GM18505 (cell line): ENCODE results near the gene TEAD4.
"Not testable (repeated sequence)": the region's sequence is repeated elsewhere in the genome, so short reads cannot be mapped to it uniquely, and the experiment has no call there.

Experiments used
- ATAC-seq: cut with Tn5 transposase; IDR thresholded peaks from one replicate; pipeline ENCODE4 v1.9.1; 2021; ENCODE audit not compliant: unreplicated experiment
- POLR2A ChIP-seq: IDR thresholded peaks from 4 replicates; pipeline ENCODE4 v1.6.1; 2011; ENCODE audit warnings: borderline replicate concordance; ENCODE audit not compliant: insufficient read depth, insufficient read length; ENCODE audit errors: extremely low read depth

The TEAD4 gene

DNA sequence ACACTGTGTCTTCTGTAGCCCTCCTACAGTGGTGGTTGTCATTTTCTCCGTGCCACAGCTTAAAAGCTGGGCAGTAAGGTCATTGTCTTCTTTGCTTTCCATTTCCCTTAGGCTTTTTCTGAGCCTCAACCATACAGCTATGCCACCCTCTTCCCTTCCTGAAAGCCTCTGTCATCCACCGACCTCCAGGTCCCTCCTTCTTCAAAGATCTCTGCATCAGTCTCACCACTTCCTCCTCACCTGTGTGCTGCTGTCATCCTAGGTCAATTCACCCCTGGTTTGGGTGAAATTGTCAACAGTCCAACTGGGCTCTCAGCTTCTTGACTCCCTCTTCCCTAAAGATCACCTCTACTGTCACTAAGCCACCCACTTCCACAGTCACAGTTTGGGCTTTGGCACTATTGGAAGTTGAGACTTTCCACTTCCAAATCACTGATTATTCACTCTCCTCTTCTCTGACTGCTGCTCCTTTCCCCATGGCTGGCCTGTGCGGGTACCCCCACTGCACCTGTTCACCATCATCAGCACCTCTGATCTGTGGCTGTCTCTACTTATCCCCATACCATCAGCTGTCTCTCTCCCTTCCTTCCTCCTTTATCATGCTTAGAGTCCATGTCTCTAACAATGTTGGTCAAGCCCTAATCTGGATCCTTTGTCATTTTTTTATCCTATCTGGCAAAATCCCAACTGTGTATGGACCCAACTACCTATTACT, 102.5 kb downstream of the TEAD4 start:
- no peak for TF ChIP-seq POLR2A
- no peak for ATAC-seq

DNA sequence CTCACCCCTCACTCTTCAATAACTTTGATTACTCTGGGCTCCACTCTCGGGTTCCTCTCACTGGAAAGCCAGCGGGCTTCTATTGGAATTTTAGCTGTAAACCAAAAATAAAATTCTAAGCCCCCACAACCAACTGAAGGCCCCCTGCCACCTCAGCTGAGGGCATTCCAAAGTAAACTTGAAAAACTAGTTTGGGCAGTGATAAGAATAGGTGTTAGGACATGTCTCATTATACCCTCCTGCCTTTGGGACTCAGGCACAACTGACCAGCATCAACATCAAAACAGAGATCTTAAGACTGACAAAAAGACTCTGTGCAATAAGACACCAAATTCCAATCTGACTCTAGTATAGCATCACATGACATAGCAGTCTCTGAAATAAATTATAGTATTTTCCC, 106.1 kb downstream of the TEAD4 start:
- no peak for ATAC-seq
- TF ChIP-seq POLR2A: no peak

DNA sequence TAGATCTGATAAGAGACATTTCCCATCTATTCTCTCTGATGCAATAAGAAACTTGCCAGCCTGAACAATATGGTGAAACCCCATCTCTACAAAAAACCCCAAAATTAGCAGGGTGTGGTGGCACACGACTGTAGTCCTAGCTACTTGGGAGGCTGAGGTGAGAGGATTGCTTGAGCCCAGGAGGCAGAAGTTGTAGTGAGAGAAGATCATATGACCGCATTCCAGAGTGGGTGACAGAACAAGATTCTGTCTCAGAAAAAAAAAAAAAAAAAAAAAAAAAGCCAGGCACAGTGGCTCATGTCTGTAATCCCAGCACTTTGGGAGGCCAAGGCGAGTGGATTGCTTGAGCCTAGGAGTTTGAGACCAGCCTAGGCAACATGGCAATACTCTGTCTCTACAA, 106.6 kb downstream of the TEAD4 start:
- ATAC-seq: not testable (repeated sequence)

DNA sequence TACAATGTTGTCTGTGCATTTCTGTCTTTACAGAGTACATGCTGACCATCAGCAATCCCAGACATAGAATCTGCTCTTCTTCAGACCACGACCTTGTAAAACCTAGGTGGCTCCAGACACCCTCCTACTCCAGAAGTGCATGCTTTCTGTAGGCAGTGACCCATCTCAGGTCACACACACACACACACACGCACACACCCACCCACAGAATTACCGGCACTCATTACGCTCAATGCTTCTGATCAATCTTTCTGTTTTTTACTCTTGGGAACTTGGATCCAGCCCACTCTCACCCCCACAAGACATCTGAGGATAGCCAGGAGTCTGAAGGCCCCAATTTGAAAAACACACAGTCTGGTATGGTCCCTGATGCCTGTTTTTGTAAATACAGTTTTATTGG, 110.5 kb downstream of the TEAD4 start:
- no peak for ATAC-seq
- TF ChIP-seq POLR2A: no peak

DNA sequence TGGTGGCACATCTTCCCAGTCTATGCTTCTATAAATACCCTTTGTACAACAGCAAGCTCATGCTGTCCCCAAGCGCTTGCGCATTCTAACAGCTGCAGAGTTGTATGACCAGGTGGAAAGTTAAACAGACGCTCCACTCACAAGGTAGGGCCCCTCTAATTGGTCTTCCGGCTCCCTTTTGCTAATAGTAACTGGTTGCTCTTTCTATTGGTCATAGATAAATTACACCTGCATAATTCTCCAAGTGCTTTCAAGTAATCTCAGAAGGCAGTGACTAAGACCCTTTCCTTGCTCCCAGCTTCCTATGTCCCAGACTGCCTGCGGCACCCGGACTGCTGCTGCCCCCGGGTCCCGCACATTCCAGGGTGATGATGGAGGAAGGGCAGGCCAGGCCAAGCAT, 111.9 kb downstream of the TEAD4 start:
- ATAC-seq: no peak
- no peak for TF ChIP-seq POLR2A

DNA sequence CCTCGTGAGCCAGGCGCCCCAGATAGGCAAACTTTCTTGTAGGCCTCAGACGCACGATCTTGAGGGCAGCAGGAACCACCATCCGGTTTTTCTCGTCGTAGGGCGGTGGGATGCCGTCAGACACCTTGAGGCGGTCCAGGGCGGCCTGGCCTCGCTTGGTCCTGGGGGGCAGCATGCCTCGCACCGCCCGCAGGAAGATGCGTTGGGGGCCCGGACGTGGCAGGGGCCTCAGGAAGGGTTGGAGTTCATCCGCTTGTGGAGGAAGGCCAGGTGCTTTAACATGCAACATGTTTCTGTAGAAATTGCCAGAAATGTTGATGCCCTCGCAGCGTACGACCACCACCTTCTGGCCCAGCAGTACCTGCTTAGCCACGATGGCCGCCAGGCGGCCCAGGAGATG, 112.5 kb downstream of the TEAD4 start:
- TF ChIP-seq POLR2A: no peak
- ATAC-seq: no peak

DNA sequence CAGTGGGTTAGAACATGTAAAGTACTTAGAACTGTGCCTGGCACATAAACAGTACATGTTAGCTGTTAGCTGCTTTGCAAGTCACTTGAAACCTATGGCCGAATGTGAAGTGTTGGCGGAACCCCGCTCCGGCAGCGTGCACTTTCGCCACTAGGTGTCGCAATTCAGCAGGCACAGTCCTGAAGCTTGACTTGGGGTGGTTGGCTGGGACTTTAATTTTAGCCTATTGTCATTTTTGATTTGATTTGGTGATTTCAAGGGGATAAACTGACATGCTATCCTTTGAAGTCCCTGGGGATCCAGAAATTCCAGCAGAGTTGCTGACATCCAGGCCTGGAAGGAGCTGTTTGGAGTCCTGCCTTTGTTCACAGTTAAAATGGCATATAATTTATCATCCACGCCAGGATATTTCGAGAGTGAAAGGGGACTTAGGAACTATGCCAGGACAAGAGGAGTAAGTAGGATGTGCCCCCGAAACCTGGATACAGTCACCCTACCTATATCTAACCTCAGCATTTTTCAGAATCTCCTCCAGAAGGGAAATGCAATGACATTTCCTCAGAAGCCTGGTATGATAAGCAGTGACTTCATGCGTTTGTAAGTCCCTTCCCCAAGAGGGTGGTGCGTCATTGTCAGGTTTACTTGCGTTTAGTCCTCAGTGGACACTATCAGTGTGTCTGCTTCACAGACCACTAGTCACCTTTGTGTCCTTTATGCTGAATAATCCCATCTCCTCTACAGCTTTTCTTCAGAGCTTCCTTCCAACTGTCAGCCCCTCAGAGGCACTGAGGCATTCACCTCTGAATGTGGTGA, 114.4 kb downstream of the TEAD4 start:
- TF ChIP-seq POLR2A: no peak
- no peak for ATAC-seq

DNA sequence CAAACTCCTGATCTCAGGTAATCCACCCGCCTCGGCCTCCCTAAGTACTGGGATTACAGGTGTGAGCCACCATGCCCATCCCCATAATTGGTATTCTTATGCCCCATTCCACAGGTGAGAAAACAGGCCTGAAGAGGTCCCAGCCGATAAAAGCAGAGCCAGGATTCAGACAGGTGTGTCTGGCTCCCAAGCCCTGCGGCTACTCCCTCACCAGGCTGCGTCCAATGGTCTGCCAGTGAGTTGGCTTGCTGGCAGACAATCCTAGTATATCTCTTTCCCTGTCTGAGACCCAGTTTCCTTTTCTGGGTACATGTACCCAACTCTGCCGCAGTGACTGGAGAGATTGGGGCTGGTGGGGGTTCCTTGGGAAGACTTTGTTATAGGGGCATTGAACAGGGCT, 116.1 kb downstream of the TEAD4 start:
- no peak for TF ChIP-seq POLR2A
- ATAC-seq: no peak

DNA sequence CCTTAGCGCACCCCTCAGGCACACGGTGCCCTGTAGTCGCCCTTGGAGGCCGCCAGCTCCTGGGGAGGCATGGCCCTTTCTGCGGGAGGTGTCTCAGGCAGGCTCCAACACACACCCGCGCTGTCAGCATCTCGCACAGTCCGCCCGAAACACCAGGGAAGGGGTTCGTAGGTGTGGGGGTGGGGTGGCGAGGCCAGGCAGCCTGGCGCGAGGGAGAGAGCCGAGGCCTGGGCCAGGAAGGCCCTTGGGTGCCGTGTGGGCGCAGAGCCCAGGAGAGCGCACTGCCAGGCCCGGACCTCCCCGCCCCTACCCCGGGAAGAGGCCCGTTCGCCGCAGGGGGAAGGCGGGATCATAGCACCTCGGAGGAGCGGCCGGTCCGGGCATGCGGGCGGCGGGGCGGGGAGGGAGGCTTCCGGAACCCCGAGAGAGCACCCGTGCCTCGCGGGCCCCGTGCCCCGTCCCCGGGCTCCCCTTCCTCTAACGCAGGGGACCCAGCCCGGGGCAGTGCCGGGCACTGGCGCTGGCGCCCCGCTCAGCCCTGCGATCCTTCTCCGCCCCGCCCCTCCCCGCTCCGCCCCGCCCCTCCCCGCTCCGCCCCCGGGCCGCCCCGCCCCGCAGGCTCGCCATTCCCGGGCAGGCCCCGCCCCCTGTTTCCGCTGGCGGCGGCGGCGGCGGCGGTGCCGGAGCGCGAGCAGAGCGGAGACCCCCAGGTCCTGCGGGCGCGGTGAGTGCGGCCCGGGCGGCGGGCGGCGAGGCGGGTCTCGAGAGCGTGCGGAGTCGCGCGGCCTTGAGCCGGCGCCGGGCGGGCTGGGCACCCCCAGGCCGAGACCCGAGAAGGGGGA, 117.8 kb downstream of the TEAD4 start, which contains the start of gene TSPAN9:
TSS of gene TSPAN9 (plus strand) at position 650 of the 842 bp plus-strand sequence. CDS start 123,815 bp downstream, outside the sequence.
- ATAC-seq: no peak
- TF ChIP-seq POLR2A: no peak

DNA sequence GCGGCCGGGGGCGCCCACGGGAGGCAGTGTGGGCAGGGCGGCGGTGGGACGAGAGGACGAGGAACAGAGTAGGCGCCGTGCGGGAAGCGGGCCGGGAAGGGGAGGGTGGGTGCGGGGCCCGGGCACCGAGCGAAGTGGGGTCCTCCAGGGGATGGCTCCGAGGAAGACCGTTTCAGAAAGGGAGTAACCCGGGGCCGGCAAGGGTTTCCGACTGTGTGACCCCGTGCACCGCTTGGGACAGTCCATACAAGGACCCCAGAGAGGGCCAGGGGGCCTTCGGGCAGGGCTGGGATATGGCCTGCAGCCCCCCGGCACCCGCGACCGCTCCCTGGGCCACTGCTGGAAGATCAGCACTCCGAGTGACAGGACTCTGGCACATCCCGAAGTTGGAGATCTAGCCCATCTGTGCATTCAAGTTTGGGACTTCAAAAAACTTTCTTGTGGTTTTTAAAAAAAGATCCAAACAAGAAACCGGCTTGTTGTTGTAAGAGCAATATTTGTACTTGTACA, 118.4 kb downstream of the TEAD4 start:
- TF ChIP-seq POLR2A: no peak
- no peak for ATAC-seq

DNA sequence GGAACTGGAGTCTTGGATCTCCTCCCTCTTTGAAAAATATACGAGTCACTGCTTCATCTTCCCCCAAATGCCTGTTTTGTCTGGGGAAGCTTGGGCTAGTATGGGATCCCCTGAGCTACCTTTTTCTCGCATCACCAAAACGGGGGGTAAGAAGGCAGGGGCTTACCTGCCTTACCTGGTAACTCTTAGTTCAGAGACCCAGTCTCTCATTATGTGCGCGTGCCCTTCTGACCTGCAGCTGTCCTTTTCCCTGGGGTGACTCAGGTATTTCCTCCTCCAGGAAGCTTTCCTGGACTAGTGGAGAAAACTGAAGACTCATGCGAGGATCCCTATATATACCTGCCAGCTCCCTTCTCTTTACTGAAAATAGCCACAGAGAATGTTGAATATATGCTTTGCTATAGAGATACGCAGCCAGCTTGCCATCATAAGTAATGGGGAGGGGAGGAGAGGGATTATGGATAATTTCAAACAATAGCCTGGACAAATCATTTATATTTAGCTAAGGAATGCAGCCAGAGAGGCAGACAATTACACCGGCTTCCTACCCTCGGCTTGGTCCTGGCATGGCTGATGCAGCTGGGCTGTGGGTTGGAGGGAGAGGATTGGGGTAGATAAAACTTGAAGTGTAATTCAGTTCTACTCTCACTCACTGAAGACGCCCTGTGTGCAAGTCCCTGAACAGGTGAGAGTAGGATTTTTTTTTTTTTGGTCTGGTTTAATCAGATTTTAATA, 119.1 kb downstream of the TEAD4 start:
- no peak for TF ChIP-seq POLR2A
- no peak for ATAC-seq

DNA sequence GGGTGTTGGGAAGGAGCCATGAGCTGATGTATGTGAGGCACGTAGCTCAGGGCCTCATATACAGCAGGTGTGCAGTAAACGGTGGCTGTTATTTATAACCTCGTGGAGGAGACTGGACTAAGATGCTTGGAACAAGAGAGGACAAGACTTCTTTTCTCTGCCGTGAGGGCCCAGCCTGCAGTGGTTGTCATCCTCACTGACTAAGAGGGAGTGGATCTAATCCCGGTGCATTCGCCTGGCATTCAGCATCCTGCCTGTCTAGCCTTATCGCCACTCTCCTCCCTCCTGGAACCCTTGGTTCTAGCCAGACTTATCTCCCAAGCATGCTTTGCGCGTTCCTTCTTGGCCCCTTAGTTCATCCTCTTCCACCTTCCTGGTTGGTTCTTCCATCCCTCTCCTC, 121.9 kb downstream of the TEAD4 start:
- no peak for ATAC-seq
- TF ChIP-seq POLR2A: no peak

DNA sequence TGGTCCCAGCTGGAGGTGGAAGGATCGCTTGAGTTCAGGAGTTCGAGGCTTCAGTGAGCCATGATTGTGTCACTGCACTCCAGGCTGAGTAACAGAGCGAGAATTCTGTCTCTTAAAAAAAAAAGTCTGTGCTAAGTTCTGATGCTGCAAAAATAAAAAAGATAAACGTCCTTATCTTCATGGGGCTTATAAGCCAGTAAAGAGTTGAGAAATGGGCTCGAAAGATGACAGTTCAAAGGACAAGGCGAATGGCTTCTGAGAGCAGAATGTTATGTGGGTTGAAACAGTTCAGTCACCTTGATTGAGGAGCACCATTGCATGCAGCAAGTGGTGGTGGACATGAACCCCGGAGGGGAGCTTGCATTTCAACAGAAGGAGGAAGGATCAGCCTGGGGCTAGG, 122.7 kb downstream of the TEAD4 start:
- no peak for TF ChIP-seq POLR2A
- no peak for ATAC-seq
